GM19463 (cell line): ENCODE measurements around the gene SLC16A8.
"Not testable (repeated sequence)": the region's sequence is repeated elsewhere in the genome, so short reads cannot be mapped to it uniquely, and the experiment has no call there.

Experiments
- ATAC-seq: cut with Tn5 transposase; IDR thresholded peaks from one replicate; pipeline ENCODE4 v1.9.1; 2021; ENCODE audit warnings: mild to moderate bottlenecking, moderate library complexity; ENCODE audit not compliant: unreplicated experiment

SLC16A8 gene

DNA sequence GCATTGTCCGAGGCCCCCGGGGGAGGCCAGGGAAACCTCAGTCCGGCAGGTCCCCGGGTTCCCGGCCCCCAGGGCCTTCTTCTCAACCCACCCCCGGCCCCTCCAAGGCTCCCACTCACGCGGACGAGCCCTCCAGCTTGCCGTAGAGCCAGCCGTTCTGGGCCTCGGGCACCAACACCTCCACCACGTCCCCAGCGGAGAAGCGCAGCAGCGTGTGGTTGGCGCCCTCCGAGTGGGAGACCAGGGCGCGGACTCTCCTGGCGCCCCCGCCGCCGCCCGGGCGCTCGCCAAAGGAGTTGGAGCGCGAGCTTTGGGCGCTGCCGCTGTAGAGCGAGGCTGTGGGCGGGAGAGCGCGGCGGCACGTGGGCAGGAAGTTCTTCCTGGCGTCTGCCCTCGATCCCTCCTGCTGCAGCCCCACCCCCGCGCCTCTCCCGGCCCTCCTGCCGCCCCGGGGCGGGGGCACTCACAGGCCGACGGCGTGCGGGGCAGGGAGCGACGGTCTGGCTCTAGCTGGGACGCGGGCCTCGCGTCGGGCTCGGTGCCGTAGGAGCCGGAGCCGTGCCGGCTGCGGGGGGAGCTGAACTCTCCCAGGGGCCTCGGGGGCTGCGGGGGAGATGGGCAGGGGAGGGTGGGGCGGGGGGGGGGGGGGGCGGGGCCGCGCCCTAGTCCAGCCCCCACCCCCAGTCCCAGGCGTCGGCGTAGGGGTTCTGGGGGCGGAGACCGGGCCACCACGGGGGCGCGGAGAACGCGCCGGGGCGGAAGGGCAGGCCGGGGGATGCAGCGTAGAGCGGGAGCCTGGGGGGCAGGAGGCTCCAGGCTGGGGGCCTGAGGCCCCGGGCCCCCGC is 4.9 kb upstream of the SLC16A8 start:
- ATAC-seq: no peak

DNA sequence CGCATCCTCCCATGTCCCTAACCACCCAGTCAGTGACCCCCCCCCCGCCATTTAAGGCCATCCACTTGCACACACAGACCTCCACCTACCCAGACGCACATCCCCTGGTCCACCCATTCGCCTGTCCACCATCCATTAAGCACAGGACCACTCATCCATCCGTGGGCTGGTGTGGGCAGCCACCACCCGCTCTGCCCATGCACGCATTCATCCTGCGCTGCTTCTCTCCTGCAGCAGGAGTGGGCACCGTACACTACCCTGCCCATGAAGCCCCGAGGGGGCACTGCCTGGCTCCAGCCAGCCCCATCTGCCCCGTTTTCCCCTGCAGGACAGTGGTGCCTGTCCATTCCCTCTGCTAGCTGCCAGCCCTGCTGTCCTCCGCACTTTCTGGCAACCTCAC is 3.9 kb upstream of the SLC16A8 start:
- ATAC-seq: no peak

DNA sequence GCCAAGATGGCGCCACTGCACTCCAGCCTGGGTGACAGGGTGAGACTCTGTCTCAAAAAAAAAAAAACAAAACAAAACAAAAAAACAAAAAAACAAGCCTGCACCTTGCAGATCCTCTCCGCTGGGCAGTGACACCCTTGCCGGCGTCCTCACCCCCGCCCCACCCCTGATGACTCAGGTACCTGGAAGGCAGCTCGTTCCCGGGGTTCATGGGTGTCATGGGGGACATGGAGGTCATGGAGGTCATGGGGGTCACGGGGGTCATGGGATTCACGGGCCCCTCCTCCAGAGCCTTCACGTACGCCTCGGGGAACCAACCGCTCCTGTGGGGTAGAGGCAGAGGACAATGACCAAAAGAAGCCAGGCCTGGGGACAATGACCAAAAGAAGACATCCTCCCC is 3.0 kb upstream of the SLC16A8 start:
- no peak for ATAC-seq

DNA sequence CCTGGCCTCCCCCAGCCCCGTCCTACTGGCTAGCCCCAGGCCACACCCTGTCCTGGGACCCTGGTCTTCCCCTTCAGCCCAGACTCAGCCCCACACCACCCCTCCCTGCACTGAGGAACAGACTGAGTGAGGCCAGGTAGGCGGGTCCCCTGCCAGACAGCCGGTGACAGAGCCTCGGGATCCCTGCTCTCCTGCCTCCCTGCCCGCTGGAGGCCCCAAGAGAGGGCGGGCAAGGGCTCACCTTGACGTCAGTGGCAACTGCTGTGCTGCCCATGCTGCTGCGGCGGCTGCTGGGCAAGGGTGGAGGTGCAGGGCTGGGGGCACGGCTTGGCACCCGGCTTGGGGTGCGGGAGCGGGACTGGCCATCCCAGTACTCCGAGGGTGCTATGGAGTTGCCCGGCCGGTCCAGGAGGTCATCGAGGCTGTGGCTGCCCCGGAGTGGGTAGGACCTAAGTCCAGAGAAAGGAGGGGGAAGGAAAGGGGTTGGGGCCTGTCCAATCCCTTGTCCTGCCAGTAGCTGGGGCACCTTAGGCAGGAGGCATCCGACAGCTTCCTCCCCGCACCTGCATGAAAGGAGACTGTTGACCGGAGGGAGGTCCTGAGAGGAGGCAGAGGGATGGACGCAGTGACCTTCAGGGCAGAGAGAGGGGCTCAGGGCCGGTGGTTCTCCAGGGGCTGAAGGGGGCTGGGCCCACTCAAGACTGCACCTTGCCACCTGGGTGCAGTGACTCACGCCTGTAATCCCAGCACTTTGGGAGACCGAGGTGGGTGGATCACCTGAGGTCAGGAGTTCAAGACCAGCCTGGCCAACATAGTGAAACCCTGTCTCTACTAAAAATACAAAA is 2.2 kb upstream of the SLC16A8 start:
- ATAC-seq: no peak

DNA sequence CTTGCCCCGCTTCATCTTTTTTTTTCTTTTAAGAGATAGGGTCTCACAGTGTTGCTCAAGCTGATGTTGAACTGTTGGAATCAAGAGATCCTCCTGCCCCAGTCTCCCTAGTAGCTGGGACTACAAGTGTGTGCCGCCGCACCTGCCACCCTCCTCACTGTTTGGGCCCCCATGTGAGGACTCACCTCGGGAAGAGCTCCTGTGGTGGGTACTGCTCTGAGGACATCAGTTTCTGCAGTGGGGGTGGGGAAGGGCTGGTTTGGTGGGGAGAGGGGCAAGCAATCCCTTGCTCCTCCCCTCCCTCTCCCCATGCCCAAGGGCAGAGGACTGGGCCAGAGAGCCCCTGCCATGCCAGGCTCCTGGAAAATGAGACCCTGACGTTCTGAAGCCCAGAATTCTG is 1.5 kb upstream of the SLC16A8 start:
- ATAC-seq: no peak

DNA sequence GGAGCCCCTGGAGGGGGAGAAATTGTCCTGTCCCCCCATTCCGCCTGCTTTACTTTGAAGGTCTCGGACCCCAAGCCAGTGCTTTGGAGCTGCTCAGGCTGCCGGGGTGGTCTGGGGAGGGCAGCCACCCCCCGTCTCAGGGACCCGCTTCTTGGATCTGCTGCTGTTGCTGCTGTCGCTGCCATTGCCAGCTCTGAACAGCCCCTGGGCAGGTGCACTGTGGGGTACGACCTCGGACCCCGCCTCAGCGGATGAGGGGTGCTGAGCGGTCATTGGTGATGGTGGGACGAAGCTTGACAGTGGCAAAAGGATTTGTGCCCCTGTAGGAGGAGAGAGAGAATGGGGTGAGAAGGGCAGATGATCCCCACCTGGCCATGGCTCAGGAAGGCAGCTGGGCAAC is 1.1 kb upstream of the SLC16A8 start:
- ATAC-seq: no peak

DNA sequence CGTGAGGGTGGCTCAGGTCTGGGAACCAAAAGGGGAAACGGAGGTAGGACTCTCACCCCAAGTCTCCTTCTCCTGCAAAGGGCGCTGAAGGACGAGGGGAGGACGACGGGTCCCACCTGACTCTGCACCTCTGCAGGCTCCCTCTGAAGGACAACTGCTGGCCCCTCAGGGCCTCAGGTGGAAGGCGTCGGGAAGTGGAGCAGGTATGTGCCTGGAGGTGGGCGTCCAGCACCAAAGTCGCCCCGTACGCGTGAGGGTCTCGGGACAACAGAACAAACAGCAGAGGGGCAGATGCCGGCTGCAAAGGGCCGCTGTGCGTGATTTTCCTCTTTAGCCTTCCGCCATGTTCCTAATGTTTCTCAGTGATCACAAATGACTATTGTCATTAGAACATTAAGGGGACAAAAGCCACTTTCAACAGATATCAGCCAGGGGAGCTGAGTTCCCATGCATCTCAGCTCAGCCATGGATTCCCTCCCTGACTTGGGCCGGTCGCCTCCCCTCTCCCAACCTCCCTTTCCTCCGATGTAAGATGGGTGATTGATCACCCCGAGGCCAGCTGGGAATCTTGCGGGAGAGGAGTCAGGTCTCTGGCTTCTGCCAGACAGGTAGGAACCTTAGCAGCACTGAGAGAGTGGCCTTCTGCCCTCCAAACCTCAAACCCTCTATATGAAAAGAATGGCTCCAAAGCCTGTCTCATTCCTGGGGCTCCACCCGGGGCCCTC is 836 bp downstream of the SLC16A8 start:
- no peak for ATAC-seq

DNA sequence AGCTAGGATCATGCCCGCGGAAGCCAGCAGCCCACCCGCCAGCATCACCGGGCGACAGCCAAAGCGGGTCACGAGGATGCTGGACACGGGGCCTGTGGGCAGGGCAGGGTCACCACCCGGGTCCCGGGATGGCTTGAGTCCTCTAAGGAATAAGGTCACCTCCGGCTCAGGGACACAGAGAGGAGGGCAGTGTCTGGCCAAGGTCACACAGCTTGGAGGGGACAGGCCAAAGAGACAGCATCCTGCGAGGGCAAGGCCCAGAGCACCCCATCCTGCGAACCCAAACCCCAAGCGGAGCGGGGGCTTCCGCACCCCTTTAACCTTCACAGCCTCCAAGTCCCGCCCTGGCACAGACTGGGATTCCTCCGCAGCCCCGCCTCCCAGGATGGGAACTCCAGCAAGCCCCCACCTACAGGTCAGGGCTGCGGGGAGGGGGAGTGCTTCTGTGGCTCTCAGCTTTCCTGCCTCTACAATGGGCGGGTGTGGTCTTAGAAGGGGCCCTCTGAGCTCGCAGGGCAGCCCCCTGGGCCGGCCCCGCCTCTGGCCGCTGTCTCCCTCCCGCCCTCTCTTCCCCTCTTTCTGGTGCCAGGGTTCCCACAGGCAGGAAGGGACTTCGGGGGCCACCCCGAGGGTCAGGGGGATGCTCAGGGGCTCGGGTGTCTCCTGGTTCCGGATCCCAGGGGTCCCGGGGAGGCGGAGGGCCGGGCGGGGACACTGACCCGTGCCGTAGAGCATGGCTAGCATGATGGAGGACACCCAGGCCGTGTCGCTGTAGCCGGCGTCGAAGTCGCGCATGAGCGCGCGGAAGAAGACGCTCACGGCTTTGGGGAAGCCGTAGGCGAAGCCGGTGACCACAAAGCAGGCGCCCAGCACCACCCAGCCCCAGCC is 1.8 kb downstream of the SLC16A8 start:
- ATAC-seq: no peak

DNA sequence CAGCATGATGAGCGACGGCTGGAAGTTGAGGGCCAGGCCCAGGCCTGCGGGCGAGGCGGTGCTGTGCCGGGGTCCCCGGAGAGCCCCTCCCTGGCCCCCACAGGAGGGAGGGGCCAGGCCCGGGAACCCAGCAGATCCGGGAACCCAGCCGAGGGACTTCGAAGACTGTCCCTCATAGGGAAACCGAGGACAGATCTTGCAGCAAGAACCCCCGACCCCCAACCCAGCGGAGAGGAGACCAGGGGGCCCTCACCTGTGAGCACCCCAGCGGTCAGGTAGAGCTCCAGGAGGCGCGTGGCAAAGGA is 2.4 kb downstream of the SLC16A8 start:
- no peak for ATAC-seq

DNA sequence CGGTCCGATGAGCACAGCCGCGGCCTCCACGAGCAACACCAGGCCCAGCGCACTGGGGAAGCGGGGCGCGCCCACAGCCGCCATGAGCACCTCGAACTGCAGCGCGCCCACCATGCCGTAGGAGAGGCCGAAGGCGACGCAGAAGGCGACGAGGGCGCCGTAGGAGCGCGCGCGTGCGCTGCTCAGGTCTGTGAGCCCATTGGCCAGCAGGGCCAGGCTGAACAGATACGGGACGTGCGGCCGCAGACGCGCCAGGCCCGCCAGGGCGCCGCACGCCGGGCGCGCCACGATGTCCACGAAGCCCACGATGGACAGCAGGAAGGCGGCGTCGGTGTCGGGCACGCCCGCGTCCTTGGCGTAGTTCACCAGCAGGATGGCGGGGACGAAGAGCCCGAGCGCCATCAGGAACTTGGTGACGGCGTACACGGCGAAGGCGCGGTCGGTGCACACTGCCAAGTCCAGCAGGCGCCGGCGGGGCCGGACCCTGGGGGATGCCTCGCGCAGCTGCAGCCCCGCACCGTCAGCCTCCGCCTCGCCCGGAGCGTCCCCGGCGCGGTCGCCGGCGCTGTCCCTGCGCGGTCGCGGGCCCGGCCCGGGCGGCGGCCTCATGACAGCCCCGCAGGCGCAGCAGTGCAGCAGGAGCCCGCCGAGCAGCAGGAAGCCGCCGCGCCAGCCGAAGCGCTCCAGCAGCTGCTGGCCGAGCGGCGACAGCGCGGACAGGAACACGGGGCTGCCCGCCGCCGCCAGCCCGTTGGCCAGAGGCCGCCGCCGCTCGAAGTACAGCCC is 2.9 kb downstream of the SLC16A8 start:
- ATAC-seq: no peak

DNA sequence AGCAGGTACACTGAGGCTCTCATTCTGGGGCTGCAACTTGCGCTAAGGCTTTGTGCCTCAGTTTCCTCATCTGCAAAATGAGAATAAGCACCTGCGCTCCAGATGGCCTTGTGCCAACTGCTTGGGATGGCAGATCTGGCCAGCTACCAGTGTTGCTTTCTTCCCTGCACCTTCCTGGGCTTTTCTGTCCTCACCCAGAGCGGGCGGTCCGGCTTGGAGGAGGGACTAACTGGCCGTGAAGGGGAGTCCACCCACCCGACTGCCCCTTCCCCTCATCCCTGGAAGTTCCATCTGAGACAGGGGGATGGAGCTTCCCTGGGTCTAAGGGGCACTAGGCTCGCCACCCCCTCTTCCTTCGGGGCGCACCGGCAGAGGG is 3.5 kb downstream of the SLC16A8 start:
- no peak for ATAC-seq

DNA sequence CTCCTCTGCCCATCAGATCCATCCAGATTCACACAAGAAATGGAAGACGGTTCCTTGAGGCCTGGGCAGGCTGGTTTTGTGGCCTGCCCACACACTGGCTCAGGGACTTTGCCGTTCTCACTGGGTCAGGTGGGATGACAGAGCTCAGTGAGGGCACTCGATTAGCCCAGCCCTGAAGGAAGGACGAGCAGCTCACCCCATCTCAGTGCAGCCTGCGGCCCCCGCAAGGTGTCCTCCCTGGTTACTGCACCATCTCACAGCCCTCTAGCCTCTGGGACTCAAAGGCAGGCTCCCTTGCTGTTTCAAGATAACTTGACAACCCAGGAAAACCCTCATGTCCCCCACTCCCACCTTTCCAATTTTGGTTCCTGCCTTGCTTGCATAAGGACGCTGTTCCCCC is 4.2 kb downstream of the SLC16A8 start:
- no peak for ATAC-seq

DNA sequence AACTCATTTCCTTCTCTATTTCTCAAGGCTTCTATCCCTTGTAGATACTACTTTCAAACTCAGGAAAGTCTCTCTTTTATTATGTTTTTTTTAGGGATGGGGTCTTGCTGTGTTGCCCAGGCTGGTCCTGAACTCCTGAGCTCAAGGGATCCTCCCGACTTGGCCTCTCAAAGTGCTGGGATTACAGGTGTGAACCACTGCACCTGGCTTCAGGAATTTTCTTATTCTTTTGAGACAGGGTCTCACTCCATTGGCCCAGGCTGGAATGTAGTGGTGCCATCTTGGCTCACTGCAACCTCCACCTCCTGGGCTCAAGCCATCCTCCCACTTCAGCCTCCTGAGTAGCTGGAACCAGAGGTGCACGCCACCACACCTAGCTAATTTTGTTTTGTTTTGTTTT is 4.8 kb downstream of the SLC16A8 start:
- ATAC-seq: not testable (repeated sequence)

DNA sequence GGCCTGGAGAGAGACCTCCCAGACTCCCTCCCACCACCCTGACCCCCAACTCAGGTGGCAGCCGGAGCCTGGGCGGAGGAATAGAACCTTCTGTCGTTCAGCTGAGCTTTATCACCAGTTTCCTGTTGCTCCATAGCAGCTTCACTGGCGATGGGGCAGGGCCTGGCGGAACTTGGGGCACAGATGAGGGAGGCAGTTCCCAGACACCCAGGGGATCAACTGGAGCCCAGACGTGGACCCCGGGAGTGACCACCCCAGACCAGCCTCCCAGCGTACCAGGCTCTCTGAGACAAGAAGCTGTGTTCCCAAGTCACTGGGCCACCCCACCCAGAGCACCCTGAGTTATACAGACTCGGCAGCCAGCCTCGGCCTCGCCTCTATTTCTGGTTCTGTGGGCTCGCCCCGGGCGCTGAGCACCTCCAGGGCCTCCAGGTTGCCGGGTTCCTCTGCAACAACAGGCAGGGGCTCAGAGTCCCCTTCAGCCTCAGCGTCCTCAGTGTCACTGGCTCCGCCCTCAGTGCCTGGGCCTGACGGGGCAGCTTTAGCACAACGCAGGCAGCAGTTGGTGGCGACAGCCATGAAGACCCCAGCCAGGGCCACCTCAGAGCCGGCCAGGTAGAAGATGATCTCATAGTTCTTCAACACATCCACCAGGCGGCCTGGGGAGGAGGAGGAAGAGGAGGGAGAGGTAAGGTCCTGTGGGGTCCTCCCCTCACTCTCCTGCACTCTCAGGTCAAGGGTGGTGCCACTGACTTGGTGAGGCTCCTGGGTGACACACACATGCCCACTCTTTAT is 5.7 kb downstream of the SLC16A8 start:
- ATAC-seq: no peak

DNA sequence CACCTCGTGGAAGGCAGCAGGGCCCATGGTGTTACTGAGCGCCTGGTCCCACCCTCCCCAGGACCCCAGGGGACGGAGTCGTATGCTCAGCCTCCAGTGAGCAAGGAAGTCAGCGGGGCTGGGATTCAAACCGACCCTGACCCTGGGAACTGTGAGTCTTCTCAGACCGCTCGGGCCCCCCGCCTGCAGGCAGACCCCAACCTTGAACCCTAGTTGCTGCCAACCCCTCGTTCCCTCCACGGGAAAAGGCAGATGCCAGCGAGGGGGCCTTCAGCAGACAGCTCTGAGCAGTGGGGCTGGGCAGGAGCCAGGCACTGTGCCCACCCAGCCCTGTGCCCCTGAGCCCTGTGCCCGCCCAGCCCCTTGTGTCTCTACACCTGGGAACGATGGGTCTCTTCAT is 6.4 kb downstream of the SLC16A8 start:
- ATAC-seq: no peak

DNA sequence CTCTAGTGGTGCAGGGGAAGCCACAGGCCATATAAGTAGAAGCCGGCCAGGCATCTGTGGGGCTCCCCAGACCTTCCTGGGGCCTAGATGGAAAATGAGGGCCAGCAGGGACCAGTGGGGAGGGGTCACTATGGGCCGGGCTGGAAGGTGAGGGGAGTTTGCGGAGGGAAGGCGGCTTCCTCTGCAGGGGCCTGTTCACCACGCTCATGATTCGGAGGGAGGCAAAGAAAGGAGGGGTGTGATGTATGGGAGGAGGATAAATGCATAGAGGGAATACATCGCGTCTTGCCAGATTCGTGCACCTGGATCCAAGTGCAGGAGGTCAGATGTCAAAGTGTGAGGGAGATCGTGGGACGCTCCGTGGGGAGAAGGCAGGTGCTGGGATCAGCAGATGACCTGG is 6.9 kb downstream of the SLC16A8 start:
- no peak for ATAC-seq

DNA sequence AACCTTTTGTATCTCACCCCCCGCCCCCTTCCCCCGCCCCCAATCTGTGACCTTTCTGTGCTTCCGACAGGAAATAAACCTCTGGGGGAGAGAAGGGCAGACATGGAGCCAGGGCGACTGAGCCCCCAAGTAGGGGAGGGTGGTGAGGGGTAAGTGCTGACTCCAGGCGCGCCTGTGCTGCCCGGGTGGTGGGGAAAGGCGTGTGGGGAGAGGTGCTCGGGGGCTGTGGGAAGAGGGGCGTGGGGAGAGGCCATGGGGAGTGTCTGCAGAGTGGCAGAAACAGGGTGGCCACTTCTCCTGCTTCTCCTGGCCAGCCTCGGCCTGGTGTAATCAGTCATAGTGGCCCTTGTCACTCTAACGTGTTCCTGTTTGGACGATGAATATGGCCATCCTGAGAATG is 8.0 kb downstream of the SLC16A8 start:
- no peak for ATAC-seq

DNA sequence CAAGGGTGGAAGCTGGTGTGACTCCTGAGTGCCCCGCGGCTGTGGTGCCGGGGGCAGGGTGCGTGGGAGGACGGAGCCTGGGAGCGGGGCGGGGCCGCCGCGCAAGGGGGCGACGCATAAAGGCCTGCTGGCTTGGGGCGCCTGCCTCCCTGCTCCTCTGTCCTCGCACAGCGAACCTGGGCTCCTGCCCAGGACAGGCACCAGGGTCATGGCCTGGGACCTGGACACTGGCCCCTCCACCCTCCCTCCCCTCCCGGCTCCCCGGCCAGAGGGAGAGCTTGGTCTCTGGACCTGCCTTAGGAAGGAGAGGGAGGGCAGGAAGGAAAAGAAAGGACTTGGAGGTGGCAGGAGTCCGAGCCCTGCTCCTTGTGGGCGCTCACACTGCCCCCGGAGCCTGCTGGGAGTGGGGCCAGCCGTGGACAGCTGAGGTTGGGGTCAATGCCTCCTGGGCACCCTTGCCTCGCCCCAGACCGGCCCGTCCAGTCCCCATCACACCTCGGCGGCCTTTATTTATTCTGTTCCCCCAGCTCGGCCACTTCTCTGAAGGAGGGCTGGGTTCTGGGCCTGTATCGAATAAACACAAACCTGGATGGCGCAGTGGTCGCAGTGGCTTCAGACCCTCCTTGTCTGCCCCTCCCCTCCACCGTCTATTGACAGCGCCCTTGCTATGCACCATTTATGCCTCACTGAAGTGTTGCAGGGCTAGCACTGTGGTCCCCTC is 8.7 kb downstream of the SLC16A8 start:
- no peak for ATAC-seq
